ENCODE data around the gene ZNF844.
"Not testable (repeated sequence)": the region's sequence is repeated elsewhere in the genome, so short reads cannot be mapped to it uniquely, and the experiment has no call there.

ZNF844 gene

DNA sequence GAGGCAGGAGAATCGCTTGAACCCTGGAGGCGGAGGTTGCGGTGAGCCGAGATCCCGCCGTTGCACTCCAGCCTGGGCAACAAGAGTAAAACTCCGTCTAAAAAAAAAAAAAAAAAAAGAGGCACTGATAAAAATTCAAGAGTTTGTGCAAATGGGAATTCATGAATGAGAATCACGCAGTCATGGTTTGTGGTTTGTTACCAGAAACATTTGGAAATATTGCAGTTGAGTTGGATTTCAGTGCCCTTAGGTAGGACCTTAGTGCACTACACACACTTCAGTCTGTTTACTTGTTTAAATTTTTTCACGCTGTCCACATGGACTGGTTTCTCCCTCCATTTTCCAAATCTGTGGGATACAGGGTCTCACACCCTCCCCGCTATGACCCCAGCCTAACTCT is 28.4 kb downstream of the ZNF844 start:
- no peak for DNase-seq (ENCODE audit: low spot score)
- H3K27ac ChIP-seq, result peak overlapping the region in 1 of 2 donors; percentile 70
- H3K4me3 ChIP-seq, result peak overlapping the region; percentile 88
- TF ChIP-seq, protein P1, sequence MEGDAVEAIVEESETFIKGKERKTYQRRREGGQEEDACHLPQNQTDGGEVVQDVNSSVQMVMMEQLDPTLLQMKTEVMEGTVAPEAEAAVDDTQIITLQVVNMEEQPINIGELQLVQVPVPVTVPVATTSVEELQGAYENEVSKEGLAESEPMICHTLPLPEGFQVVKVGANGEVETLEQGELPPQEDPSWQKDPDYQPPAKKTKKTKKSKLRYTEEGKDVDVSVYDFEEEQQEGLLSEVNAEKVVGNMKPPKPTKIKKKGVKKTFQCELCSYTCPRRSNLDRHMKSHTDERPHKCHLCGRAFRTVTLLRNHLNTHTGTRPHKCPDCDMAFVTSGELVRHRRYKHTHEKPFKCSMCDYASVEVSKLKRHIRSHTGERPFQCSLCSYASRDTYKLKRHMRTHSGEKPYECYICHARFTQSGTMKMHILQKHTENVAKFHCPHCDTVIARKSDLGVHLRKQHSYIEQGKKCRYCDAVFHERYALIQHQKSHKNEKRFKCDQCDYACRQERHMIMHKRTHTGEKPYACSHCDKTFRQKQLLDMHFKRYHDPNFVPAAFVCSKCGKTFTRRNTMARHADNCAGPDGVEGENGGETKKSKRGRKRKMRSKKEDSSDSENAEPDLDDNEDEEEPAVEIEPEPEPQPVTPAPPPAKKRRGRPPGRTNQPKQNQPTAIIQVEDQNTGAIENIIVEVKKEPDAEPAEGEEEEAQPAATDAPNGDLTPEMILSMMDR (IDR thresholded peaks at IDR 0.05), result no peak

DNA sequence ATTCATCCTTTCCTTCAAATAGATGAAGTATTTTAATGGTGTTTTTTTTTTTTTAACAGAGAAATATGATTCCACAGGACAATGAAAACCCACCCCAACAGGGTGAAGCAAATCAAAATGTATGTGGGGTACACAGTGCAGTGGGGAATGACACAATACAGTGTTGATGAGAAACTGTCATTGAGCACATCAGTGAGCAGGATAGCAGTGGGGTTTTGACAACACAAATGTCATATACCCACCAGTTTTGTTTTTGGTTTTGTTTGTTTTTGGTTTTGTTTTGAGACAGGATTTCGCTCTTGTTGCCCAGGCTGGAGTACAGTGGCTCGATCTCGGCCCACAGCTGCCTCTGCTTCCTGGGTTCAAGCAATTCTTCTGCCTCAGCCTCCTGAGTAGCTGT is 29.2 kb downstream of the ZNF844 start:
- H3K27ac ChIP-seq, result no peak overlapping the region
- H3K4me3 ChIP-seq, result no peak overlapping the region
- no peak for DNase-seq (ENCODE audit: low spot score)
- TF ChIP-seq, protein P1 (IDR thresholded peaks at IDR 0.05), result no peak

DNA sequence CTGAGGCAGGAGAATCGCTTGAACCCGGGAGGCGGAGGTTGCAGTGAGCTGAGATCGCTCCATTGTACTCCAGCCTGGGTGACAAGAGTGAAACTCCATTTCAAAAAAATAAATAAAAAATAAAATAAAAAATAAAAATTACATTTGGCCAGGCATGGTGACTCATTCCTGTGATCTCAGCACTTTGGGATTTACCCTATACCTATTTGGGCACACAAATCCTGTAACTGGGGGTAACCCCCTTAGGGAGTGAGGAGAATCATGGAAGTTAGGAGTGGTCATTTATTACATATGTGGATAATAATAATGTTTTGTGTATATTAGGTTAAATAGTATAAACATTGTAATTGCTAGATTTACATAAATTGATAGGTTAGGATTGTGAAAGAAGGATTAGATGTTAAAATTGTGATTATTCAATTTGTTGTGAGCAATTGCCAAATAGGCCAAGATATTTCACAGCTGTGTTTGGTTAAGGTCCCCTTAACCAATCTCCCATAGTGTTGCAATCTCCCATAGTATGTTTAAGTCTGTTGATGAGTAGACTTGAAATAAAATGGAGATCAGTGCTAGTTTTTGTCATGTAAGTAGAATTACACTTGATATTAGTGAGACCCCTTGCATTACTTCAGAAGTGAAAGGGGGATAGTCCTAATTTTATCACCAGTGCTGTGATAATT is 30.7 kb downstream of the ZNF844 start:
- TF ChIP-seq, protein P1 (IDR thresholded peaks at IDR 0.05), result no peak
- no peak overlapping the region for H3K27ac ChIP-seq
- DNase-seq (ENCODE audit: low spot score), result no peak
- H3K4me3 ChIP-seq, result no peak overlapping the region

DNA sequence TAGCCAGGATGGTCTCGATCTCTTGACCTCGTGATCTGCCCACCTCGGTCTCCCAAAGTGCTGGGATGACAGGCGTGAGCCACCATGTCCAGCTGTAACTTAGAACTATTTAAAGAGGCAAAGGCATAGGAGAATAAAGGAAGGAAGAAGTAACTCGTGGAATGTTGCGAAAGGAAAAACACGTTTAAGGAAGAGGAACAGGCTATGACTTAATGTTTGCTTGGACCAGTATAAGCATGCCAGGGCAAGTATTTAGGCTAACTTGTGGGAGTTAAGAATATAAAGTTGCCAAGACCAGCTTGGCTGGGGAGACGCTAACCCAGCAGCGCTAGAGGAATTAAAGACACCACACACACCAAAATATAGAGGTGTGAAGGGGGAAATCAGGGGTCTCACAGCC is 33.5 kb downstream of the ZNF844 start:
- H3K4me3 ChIP-seq, result no peak overlapping the region
- H3K27ac ChIP-seq, result no peak overlapping the region
- TF ChIP-seq, protein P1 (IDR thresholded peaks at IDR 0.05), result no peak
- no peak for DNase-seq (ENCODE audit: low spot score)

DNA sequence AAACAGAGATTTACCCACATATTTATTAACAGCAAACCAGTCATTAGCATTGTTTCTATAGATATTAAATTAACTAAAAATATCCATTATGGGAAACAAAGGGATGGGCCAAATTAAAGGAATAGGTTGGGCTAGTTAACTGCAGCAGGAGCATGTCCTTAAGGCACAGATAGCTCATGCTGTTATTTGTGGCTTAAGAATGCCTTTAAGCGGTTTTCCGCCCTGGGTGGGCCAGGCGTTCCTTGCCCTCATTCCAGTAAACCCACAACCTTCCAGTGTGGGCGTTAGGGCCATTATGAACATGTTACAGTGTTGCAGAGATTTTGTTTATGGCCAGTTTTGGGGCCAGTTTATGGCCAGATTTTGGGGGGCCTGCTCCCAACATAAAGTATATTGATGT is 39.4 kb downstream of the ZNF844 start:
- DNase-seq (ENCODE audit: low spot score); H3K27ac ChIP-seq; H3K4me3 ChIP-seq: not testable (repeated sequence)

DNA sequence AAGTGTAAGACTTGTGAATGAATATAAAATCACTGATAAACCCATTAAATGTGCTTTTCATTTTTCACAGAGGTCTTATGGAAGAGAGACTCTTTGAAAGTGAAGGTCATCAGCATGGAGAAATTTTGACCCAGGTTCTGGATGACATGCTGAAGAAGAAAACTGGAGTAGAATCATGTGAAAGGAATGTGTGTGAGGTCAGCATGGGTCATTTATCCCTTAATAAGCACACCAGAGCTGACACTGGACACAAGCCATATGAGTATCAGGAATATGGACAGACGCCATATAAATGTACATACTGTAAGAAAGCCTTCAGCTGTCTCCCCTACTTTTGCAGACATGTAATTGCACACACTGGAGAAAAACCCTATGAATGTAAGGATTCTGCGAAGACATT is 46.6 kb downstream of the ZNF844 start:
- Histone ChIP-seq H3K27ac (no peak overlapping the region), H3K4me3 (no peak overlapping the region)
- TF ChIP-seq, protein P1 (IDR thresholded peaks at IDR 0.05), result no peak
- no peak for DNase-seq (ENCODE audit: low spot score)

DNA sequence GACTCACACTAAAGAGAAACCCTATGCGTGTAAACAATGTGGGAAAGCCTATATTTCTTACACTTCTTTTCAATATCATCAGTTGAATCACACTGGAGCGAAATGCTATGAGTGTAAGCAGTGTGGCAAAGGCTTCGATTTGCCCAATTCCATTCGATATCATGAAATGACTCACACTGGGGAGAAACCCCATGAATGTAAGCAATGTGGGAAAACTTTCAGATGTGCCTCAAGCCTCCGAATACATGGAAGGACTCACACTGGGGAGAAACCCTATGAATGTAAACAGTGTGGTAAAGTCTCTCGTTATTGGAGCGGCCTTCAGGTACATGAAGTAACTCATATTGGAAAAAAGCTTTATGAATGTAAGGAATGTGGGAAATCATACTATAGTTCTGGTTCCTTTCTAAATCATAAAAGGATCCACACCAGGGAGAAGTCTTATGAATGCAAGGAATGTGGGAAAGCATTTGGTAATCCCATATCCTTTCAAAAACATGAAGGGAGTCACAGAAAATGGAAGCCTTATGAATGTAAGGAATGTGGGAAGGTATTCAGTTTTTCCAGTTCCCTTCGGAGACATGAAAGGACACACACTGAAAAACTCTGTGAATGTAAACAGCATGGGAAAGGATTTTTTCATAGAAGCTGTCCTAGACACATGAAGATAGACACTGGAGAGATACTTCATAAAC is 47.6 kb downstream of the ZNF844 start:
- no peak for DNase-seq (ENCODE audit: low spot score)
- Histone ChIP-seq H3K4me3 (no peak overlapping the region), H3K27ac (no peak overlapping the region)
- TF ChIP-seq, protein P1 (IDR thresholded peaks at IDR 0.05), result no peak

Data from coronary artery (tissue), 2 donors.